K562 (cell line): ENCODE measurements around the gene ZNRF3. TPM values are rescaled to one million over a fixed set of nuclear protein-coding genes. Genes with fewer than 3 reads are reported as not detected.

ENCODE experiments used
- CHD1 ChIP-seq: fragments of 200-600 bp; sonication (generic); IDR thresholded peaks from one replicate; pipeline ENCODE4 v1.6.1; 2012; ENCODE audit warnings: mild to moderate bottlenecking, moderate library complexity, low read length, inconsistent platforms
- CSDE1 ChIP-seq, 2 experiments: fragments of 450-650 bp; IDR thresholded peaks; 2 replicates each; pipeline ENCODE4 v1.6.1; 2016; ENCODE audit warnings: mild to moderate bottlenecking in 1 of 2
- E2F6 ChIP-seq, 2 experiments: IDR thresholded peaks; 2 replicates each; pipeline ENCODE4 v1.6.1; 2011; ENCODE audit warnings: borderline replicate concordance in 1 of 2, control low read depth in 1 of 2, low read depth in 1 of 2, low read length in 1 of 2, mild to moderate bottlenecking in 1 of 2, mixed read lengths in 1 of 2, moderate library complexity in 1 of 2; ENCODE audit not compliant: insufficient read depth in 1 of 2, insufficient read length in 1 of 2, poor library complexity in 1 of 2, severe bottlenecking in 1 of 2; ENCODE audit errors: extremely low read depth in 1 of 2
- GTF3C2 ChIP-seq: IDR thresholded peaks from 3 replicates; pipeline ENCODE4 v1.6.1; 2011; ENCODE audit warnings: borderline replicate concordance, mild to moderate bottlenecking, moderate library complexity; ENCODE audit not compliant: insufficient read length; ENCODE audit errors: extremely low read depth
- ILF3 ChIP-seq: fragments of 450-650 bp; IDR thresholded peaks from 2 replicates; pipeline ENCODE4 v1.6.1; 2018; ENCODE audit warnings: antibody characterized with exemption, mild to moderate bottlenecking, moderate library complexity, borderline replicate concordance
- NRF1 ChIP-seq, 2 experiments: fragments of 450-650 bp; IDR thresholded peaks in 1 of 2; conservative IDR thresholded peaks in 1 of 2; 2 replicates each; pipeline ENCODE4 v1.6.1; 2014; ENCODE audit warnings: mild to moderate bottlenecking in 2 of 2
- PHF8 ChIP-seq: fragments of 200-600 bp; sonication (generic); IDR thresholded peaks from 2 replicates; pipeline ENCODE4 v1.6.1; 2012; ENCODE audit warnings: mixed run types, mild to moderate bottlenecking, inconsistent platforms, low read length, moderate library complexity, borderline replicate concordance
- TRIM24 ChIP-seq, 2 experiments: fragments of 450-650 bp; IDR thresholded peaks; 2 replicates each; pipeline ENCODE4 v1.6.1; 2016
- WHSC1 ChIP-seq: IDR thresholded peaks from one replicate; pipeline ENCODE4 v1.6.1; 2012; ENCODE audit warnings: low read length, control low read depth, inconsistent platforms
- ZNF174 ChIP-seq: fragments of 250-450 bp; sonication (Bioruptor Pico); IDR thresholded peaks from 2 replicates; pipeline ENCODE4 v1.4.0; 2020; ENCODE audit warnings: mild to moderate bottlenecking
- ZNF589 ChIP-seq: fragments of 200-800 bp; sonication (Bioruptor generic); IDR thresholded peaks from 2 replicates; pipeline ENCODE4 v1.6.1; 2016; ENCODE audit warnings: low read depth, missing genetic modification characterization, missing compliant biosample characterization
- polyA plus RNA-seq, 8 experiments: library from polyadenylated mRNA; depleted of rRNA in 4 of 8; stranded (reverse) in 5 of 8; unstranded in 3 of 8; fragments of >200 nt; fragmentation: Nextera tagmentation in 2 of 8; fragmentation: Illumina TruSeq in 1 of 8; extraction: Ambion mirVana in 2 of 8; extraction: Trizol in 1 of 8; gene quantifications; 2 replicates each; pipeline versions ENCODE4 v1.2.1 to v1.2.3, GENCODE V29; 2011 to 2014; ENCODE audit warnings: inconsistent platforms in 1 of 8, missing spikeins in 1 of 8
- total RNA-seq, 7 experiments: library from RNA; depleted of rRNA in 6 of 7; stranded (reverse); fragments of >200 nt in 6 of 7; fragmentation: Illumina TruSeq in 2 of 7; extraction: Trizol in 2 of 7; gene quantifications; 2 replicates each; pipeline versions ENCODE4 v1.2.1 to v1.2.3, GENCODE V29; 2011 to 2021; ENCODE audit warnings: low replicate concordance in 1 of 7
- TF ChIP-seq, protein P1 (sequence below): fragments of 250-450 bp; sonication (Bioruptor Pico); IDR thresholded peaks from 2 replicates; pipeline ENCODE4 v1.8.0; 2021; ENCODE audit warnings: mild to moderate bottlenecking, moderate library complexity

ZNRF3 gene
- total and polyA plus RNA-seq, 9 of the 15 experiments (the other 6 are each of a cell fraction or from before 2014, with no cell fraction given) = 0.41 to 5.9 (median 1.7) TPM

DNA sequence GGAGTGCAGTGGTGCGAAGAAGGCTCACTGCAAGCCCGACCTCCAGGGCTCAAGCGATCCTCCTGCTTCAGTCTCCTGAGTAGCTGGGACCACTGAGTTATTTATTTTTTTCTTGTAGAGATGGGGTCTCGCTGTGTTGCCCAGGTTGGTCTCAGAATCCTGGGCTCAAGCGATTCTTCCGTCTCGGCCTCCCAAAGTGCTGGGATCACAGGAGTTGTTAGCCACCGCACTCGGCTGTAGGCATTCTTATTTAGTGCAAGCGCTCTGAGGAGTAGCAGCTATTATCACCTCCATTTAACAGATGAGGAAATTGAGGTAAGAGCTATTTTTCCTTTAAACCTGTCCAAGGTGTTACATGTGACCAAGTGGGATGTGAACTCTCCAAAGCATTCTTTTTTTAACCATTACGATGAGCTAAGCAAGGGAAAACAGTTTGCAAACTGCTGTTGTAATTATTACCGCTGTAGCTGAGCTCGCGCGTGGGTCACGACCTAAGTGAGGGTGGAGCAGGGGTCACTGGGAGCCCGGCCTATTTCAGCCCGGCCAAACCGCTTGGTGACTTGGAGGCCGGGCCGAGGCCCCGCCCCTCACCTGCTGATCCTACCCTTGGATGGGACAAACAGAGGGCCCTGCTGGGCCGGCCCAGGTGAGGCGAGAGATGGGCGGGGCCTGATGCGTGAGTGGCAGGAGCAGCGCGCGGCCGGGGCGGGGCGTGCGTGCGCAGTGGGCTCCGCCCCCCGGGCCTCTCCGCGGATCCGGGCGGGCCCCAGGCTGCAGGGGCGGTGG lies 189.0 kb downstream of the ZNRF3 start (continued):
- TF ChIP-seq, protein P1, sequence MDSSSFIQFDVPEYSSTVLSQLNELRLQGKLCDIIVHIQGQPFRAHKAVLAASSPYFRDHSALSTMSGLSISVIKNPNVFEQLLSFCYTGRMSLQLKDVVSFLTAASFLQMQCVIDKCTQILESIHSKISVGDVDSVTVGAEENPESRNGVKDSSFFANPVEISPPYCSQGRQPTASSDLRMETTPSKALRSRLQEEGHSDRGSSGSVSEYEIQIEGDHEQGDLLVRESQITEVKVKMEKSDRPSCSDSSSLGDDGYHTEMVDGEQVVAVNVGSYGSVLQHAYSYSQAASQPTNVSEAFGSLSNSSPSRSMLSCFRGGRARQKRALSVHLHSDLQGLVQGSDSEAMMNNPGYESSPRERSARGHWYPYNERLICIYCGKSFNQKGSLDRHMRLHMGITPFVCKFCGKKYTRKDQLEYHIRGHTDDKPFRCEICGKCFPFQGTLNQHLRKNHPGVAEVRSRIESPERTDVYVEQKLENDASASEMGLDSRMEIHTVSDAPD (CRISPR knock-in tag) = no peak
- no peak for TF ChIP-seq CHD1
- TF ChIP-seq PHF8 = no peak
- TF ChIP-seq E2F6 (IDR thresholded peaks at IDR 0.05; ENCODE audit: borderline replicate concordance in 1 of 2, extremely low read depth in 1 of 2, insufficient read depth in 1 of 2, insufficient read length in 1 of 2, low read depth in 1 of 2, low read length in 1 of 2, poor library complexity in 1 of 2, severe bottlenecking in 1 of 2) = peak in 1 of 2 experiments; percentile 17
- TF ChIP-seq ZNF589 (CRISPR knock-in tag) = no peak
- TF ChIP-seq WHSC1 = no peak
- TF ChIP-seq ZNF174 (CRISPR knock-in tag) = no peak
- TF ChIP-seq GTF3C2 = no peak
- peak; percentile 88 to 89 for TF ChIP-seq NRF1 (conservative IDR thresholded peaks at IDR 0.05 in 1 of 2, IDR thresholded peaks at IDR 0.05 in 1 of 2)
- no peak for TF ChIP-seq TRIM24 (IDR thresholded peaks at IDR 0.05)
- no peak for TF ChIP-seq CSDE1 (IDR thresholded peaks at IDR 0.05)
- TF ChIP-seq ILF3 = no peak
